ENCODE measurements around the gene PECR.

DNA sequence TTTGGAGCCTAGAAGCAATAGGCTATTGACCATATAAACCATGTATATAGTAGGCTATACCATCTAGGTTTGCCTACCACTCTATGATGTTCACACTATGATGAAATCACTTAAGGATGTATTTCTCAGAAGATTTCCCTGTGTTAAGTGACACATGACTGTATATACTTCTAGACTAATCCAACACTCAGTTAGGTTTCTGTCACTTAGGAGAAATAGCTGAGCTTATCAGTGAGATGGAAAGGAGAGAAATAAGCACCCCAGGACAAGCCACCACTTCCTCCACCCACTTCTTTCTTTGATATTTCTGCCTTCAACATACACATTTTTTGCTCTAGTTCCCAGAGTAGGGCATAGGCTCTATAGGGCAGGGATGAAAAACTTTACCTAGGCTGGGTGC is 7.8 kb downstream of the PECR start:
- TF ChIP-seq POLR2A (IDR thresholded peaks at IDR 0.05), result no peak
- TF ChIP-seq, protein P1, sequence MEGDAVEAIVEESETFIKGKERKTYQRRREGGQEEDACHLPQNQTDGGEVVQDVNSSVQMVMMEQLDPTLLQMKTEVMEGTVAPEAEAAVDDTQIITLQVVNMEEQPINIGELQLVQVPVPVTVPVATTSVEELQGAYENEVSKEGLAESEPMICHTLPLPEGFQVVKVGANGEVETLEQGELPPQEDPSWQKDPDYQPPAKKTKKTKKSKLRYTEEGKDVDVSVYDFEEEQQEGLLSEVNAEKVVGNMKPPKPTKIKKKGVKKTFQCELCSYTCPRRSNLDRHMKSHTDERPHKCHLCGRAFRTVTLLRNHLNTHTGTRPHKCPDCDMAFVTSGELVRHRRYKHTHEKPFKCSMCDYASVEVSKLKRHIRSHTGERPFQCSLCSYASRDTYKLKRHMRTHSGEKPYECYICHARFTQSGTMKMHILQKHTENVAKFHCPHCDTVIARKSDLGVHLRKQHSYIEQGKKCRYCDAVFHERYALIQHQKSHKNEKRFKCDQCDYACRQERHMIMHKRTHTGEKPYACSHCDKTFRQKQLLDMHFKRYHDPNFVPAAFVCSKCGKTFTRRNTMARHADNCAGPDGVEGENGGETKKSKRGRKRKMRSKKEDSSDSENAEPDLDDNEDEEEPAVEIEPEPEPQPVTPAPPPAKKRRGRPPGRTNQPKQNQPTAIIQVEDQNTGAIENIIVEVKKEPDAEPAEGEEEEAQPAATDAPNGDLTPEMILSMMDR (IDR thresholded peaks at IDR 0.05), result no peak
